IMR-90 (cell line): Measurements from ENCODE around the gene LAMA5. TPM values are rescaled to one million over a fixed set of nuclear protein-coding genes. Genes with fewer than 3 reads are reported as not detected.

Experiments
- ATAC-seq: fragments of 200-7000 bp; cut with Tn5 transposase; 2 replicates; pipeline ENCODE4 v1.9.1; 2020; ENCODE audit warnings: low read depth, mild to moderate bottlenecking, moderate library complexity
- BruUV-seq: library from RNA; stranded (reverse); fragments of 400-500 nt; replicated peaks from 2 replicates; lab custom pipeline; 2021; lab: Mats Ljungman, UMichigan
- CTCF ChIA-PET: fragments of 300-600 bp; formaldehyde crosslinking; extraction: SDS; loops from one replicate; lab custom pipeline; 2021; ENCODE audit warnings: antibody characterized with exemption; lab: Yijun Ruan, JAX
- POLR2A ChIA-PET: fragments of 300-600 bp; sonication (Branson Sonifier 250); formaldehyde crosslinking; loops from one replicate; lab custom pipeline; 2022; ENCODE audit warnings: antibody characterized with exemption; ENCODE audit not compliant: unreplicated experiment; lab: Charles Lee
- DNase-seq: peaks from one replicate; pipeline ENCODE4 v3.0.0; 2013
- H2AFZ ChIP-seq: replicated peaks from 2 replicates; pipeline ENCODE3; 2013; ENCODE audit warnings: low read length, mild to moderate bottlenecking; ENCODE audit not compliant: poor library complexity
- H2AK5ac ChIP-seq: 2 replicates; pipeline ENCODE4 v1.6.1; 2013; ENCODE audit warnings: low read depth, low read length, inconsistent platforms
- H2AK9ac ChIP-seq: replicated peaks from 2 replicates; pipeline ENCODE3; 2013; ENCODE audit warnings: mild to moderate bottlenecking, low read depth, low read length, moderate library complexity; ENCODE audit not compliant: poor library complexity
- H2BK120ac ChIP-seq: 2 replicates; pipeline ENCODE4 v1.6.1; 2013; ENCODE audit warnings: low read depth, low read length, inconsistent platforms
- H2BK15ac ChIP-seq: 3 replicates; pipeline ENCODE4 v1.6.1; 2013; ENCODE audit warnings: low read depth, low read length, inconsistent platforms
- H2BK20ac ChIP-seq: 2 replicates; pipeline ENCODE4 v1.6.1; 2013; ENCODE audit warnings: low read depth, mild to moderate bottlenecking, inconsistent platforms, low read length, moderate library complexity
- H2BK5ac ChIP-seq: 2 replicates; pipeline ENCODE4 v1.6.1; 2013; ENCODE audit warnings: mild to moderate bottlenecking, low read depth, low read length, inconsistent platforms; ENCODE audit not compliant: poor library complexity, severe bottlenecking
- H3K14ac ChIP-seq: replicated peaks from 2 replicates; pipeline ENCODE4 v1.6.1; 2013; ENCODE audit warnings: low read depth, low read length, inconsistent platforms
- H3K18ac ChIP-seq: 2 replicates; pipeline ENCODE4 v1.6.1; 2013; ENCODE audit warnings: low read depth, low read length, control low read depth
- H3K23ac ChIP-seq: 2 replicates; pipeline ENCODE4 v1.6.1; 2013; ENCODE audit warnings: low read depth, low read length, inconsistent platforms
- H3K27ac ChIP-seq: 2 replicates; pipeline ENCODE4 v1.5.1; 2013; ENCODE audit warnings: mild to moderate bottlenecking, control low read depth, low read length; ENCODE audit not compliant: insufficient read depth
- H3K27me3 ChIP-seq: 2 replicates; pipeline ENCODE4 v1.6.1; 2013; ENCODE audit warnings: low read length; ENCODE audit not compliant: control insufficient read depth, insufficient read depth
- H3K36me3 ChIP-seq: 2 replicates; pipeline ENCODE4 v1.6.1; 2013; ENCODE audit warnings: low read length, mixed read lengths; ENCODE audit not compliant: control insufficient read depth, insufficient read depth
- H3K4ac ChIP-seq: 2 replicates; pipeline ENCODE4 v1.6.1; 2013; ENCODE audit warnings: low read depth, low read length, inconsistent platforms
- H3K4me1 ChIP-seq: 2 replicates; pipeline ENCODE4 v1.6.1; 2013; ENCODE audit warnings: low read length, mixed read lengths; ENCODE audit not compliant: control insufficient read depth, insufficient read depth
- H3K4me2 ChIP-seq: 2 replicates; pipeline ENCODE4 v1.6.1; 2013; ENCODE audit warnings: low read depth, mild to moderate bottlenecking, control low read depth, low read length, moderate library complexity
- H3K4me3 ChIP-seq: 2 replicates; pipeline ENCODE4 v1.5.1; 2013; ENCODE audit warnings: low read depth, mild to moderate bottlenecking, control low read depth, low read length, moderate library complexity; ENCODE audit not compliant: insufficient read depth
- H3K56ac ChIP-seq: 2 replicates; pipeline ENCODE4 v1.6.1; 2013; ENCODE audit warnings: low read length, inconsistent platforms; ENCODE audit not compliant: insufficient read depth; ENCODE audit errors: extremely low read depth
- H3K79me1 ChIP-seq, 2 experiments: 2 replicates each; pipeline ENCODE4 v1.6.1; 2013; ENCODE audit warnings: low read length in 2 of 2, inconsistent platforms in 1 of 2, low read depth in 1 of 2
- H3K9ac ChIP-seq: 2 replicates; pipeline ENCODE4 v1.6.1; 2013; ENCODE audit warnings: low read depth, low read length, control low read depth
- H3K9me1 ChIP-seq: 2 replicates; pipeline ENCODE4 v1.6.1; 2013; ENCODE audit warnings: low read length, inconsistent platforms; ENCODE audit not compliant: insufficient read depth
- H3K9me3 ChIP-seq: 2 replicates; pipeline ENCODE4 v1.6.1; 2013; ENCODE audit warnings: low read length; ENCODE audit not compliant: control insufficient read depth, insufficient read depth
- H4K20me1 ChIP-seq: 2 replicates; pipeline ENCODE4 v1.6.1; 2013; ENCODE audit warnings: low read length, inconsistent platforms; ENCODE audit not compliant: insufficient read depth
- H4K5ac ChIP-seq: 2 replicates; pipeline ENCODE4 v1.6.1; 2013; ENCODE audit warnings: mild to moderate bottlenecking, low read depth, low read length, control low read depth
- H4K8ac ChIP-seq, 2 experiments: 2 replicates each; pipeline ENCODE4 v1.6.1; 2013; ENCODE audit warnings: low read depth in 2 of 2, low read length in 2 of 2, control low read depth in 1 of 2, inconsistent platforms in 1 of 2
- H4K91ac ChIP-seq: 2 replicates; pipeline ENCODE4 v1.6.1; 2013; ENCODE audit warnings: low read depth, low read length, inconsistent platforms; ENCODE audit not compliant: insufficient read depth
- BHLHE40 ChIP-seq: fragments of 150-350 bp; IDR thresholded peaks from 2 replicates; pipeline ENCODE4 v1.6.1; 2016; ENCODE audit warnings: mild to moderate bottlenecking, low read depth, low read length
- CEBPB ChIP-seq: IDR thresholded peaks from 2 replicates; pipeline ENCODE4 v1.6.1; 2012; ENCODE audit warnings: low read depth, low read length, improper control_type of control experiment
- CHD1 ChIP-seq: IDR thresholded peaks from 2 replicates; pipeline ENCODE4 v1.6.1; 2012; ENCODE audit warnings: low read depth, low read length, improper control_type of control experiment
- CTCF ChIP-seq: conservative IDR thresholded peaks from 2 replicates; pipeline ENCODE4 v1.5.1; 2012; ENCODE audit warnings: mild to moderate bottlenecking, low read depth, low read length, improper control_type of control experiment
- ELK1 ChIP-seq: fragments of 150-350 bp; IDR thresholded peaks from 2 replicates; pipeline ENCODE4 v1.6.1; 2016; ENCODE audit warnings: low read depth, mild to moderate bottlenecking, low read length, moderate library complexity, borderline replicate concordance
- FOS ChIP-seq: fragments of 150-350 bp; IDR thresholded peaks from 2 replicates; pipeline ENCODE4 v1.6.1; 2016; ENCODE audit warnings: low read depth, low read length
- MAFK ChIP-seq: IDR thresholded peaks from 2 replicates; pipeline ENCODE4 v1.6.1; 2012; ENCODE audit warnings: low read depth, low read length, improper control_type of control experiment
- MAZ ChIP-seq: IDR thresholded peaks from 2 replicates; pipeline ENCODE4 v1.6.1; 2012; ENCODE audit warnings: low read depth, mild to moderate bottlenecking, low read length, improper control_type of control experiment, moderate library complexity, borderline replicate concordance
- MXI1 ChIP-seq: IDR thresholded peaks from 2 replicates; pipeline ENCODE4 v1.6.1; 2012; ENCODE audit warnings: low read depth, mild to moderate bottlenecking, low read length, moderate library complexity, borderline replicate concordance
- NFE2L2 ChIP-seq: fragments of 150-350 bp; IDR thresholded peaks from 2 replicates; pipeline ENCODE4 v1.6.1; 2016; ENCODE audit warnings: low read depth, mild to moderate bottlenecking, low read length
- POLR2A ChIP-seq: IDR thresholded peaks from 2 replicates; pipeline ENCODE4 v1.6.1; 2012; ENCODE audit warnings: mild to moderate bottlenecking, low read depth, low read length
- RAD21 ChIP-seq: IDR thresholded peaks from 2 replicates; pipeline ENCODE4 v1.6.1; 2012; ENCODE audit warnings: low read length, improper control_type of control experiment
- RCOR1 ChIP-seq: IDR thresholded peaks from 2 replicates; pipeline ENCODE4 v1.6.1; 2012; ENCODE audit warnings: mild to moderate bottlenecking, low read length, improper control_type of control experiment; ENCODE audit not compliant: insufficient replicate concordance
- RFX5 ChIP-seq: IDR thresholded peaks from 2 replicates; pipeline ENCODE4 v1.8.0; 2012; ENCODE audit warnings: low read depth, mild to moderate bottlenecking, low read length, moderate library complexity
- SMC3 ChIP-seq: fragments of 150-350 bp; IDR thresholded peaks from 2 replicates; pipeline ENCODE4 v1.6.1; 2016; ENCODE audit warnings: low read depth, mild to moderate bottlenecking, antibody characterized with exemption, low read length, moderate library complexity
- WGBS, 2 experiments: methylation state at CpG; one replicate each; pipeline versions ENCODE4 v1.1.5 to v1.1.7; 2013; ENCODE audit warnings: missing lambda C conversion rate in 2 of 2; ENCODE audit not compliant: insufficient read length in 1 of 2; ENCODE audit errors: extremely low coverage in 2 of 2; 5-methylcytosine and 5-hydroxymethylcytosine counted together
- dilution Hi-C: fragments of 300-500 bp; cut with HindIII; formaldehyde crosslinking; loops from one replicate; pipeline ENCODE4 v1.14.3; 2018; ENCODE audit warnings: low sequenced_read_pairs; ENCODE audit not compliant: unreplicated experiment
- in situ Hi-C: fragments of 300-500 bp; cut with MboI; formaldehyde crosslinking; loops from 3 replicates; pipeline ENCODE4 v1.14.3; 2019; ENCODE audit warnings: low sequenced_read_pairs, inconsistent platforms, mixed read lengths
- intact Hi-C: fragments of 100-400 bp; cut with micrococcal nuclease; formaldehyde crosslinking; loops from 2 replicates; pipeline ENCODE4 v1.10.0; 2022
- polyA plus RNA-seq, 3 experiments: library from polyadenylated mRNA; depleted of rRNA; stranded (reverse); fragments of >200 nt; gene quantifications; 2 replicates each; pipeline ENCODE4 v1.2.3, GENCODE V29; 2012; ENCODE audit warnings: low replicate concordance in 1 of 3
- total RNA-seq: library from RNA; depleted of rRNA; stranded (reverse); fragments of >200 nt; gene quantifications from 2 replicates; pipeline ENCODE4 v1.2.3, GENCODE V29; 2012
- TF ChIP-seq, protein P1 (sequence below): fragments of 150-350 bp; IDR thresholded peaks from 2 replicates; pipeline ENCODE4 v1.6.1; 2017; ENCODE audit warnings: mild to moderate bottlenecking, antibody characterized with exemption, low read length, low read depth

Gene LAMA5
- total and polyA plus RNA-seq, 2 of the 4 experiments (the other 2 are of a cell fraction), result 0.90 to 7.3 TPM

DNA sequence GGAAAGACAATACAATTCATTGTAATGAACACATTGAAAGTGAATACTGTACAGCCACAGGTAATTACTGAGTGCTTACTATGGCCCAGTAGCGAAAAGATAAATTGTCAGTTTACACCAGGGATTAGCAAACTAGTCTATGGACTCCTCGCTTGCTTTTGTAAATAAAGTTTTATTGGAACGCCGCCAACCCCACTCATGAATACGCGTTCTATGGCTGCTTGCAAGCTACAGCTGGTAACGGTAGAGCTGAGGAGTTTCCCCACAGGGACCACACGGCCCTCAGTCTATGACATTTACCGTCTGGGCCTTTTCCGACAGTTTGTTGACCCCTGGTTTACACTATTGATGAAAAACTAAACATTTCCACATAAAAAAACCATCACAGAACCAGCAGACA lies 24.2 kb downstream of the LAMA5 start:
- Histone ChIP-seq H3K4me3 (no peak overlapping the region), H2AK5ac (no peak overlapping the region), H4K91ac (no peak overlapping the region), H3K36me3 (peaks cover 5% of the 10 kb centered on the region; the same call in 1 of the 2 replicates), H4K5ac (no peak overlapping the region), H3K4ac (no peak overlapping the region), H3K9me3 (peaks cover 2% of the 10 kb centered on the region), H2AFZ (no peak overlapping the region), H3K79me1 (no peaks in the 10 kb centered on the region), H2BK5ac (no peak overlapping the region), H3K9ac (no peak overlapping the region), H2AK9ac (no peak overlapping the region), H3K4me2 (no peak overlapping the region), H3K56ac (no peak overlapping the region), H4K8ac (no peak overlapping the region), H2BK15ac (no peak overlapping the region), H3K23ac (no peak overlapping the region), H3K14ac (no peak overlapping the region), H2BK120ac (no peak overlapping the region), H4K20me1 (no peaks in the 10 kb centered on the region), H3K9me1 (peaks cover 2% of the 10 kb centered on the region; the same call in 1 of the 2 replicates), H3K27ac (no peak overlapping the region), H3K18ac (no peak overlapping the region), H2BK20ac (no peak overlapping the region), H3K4me1 (no peaks in the 10 kb centered on the region; the same call in 1 of the 2 replicates), H3K27me3 (no peaks in the 10 kb centered on the region)
- POLR2A ChIA-PET, result no interaction called here
- dilution Hi-C loops (no loop called here), intact Hi-C loops (no loop called here), in situ Hi-C loops (no loop called here)
- peak; percentile 22 for DNase-seq
- WGBS, 2 experiments, result 15% methylated on average over 4 of the region's 10 CpGs; no CpG with 5 or more reads in 1 of the 2 experiments
- TF ChIP-seq SMC3 (no peak), ELK1 (no peak), MXI1 (no peak), MAZ (no peak), MAFK (no peak), RAD21 (no peak), CEBPB (no peak), NFE2L2 (no peak), RCOR1 (no peak), POLR2A (no peak), RFX5 (no peak), BHLHE40 (no peak), FOS (no peak), CTCF (no peak), CHD1 (no peak)
- TF ChIP-seq, protein P1, sequence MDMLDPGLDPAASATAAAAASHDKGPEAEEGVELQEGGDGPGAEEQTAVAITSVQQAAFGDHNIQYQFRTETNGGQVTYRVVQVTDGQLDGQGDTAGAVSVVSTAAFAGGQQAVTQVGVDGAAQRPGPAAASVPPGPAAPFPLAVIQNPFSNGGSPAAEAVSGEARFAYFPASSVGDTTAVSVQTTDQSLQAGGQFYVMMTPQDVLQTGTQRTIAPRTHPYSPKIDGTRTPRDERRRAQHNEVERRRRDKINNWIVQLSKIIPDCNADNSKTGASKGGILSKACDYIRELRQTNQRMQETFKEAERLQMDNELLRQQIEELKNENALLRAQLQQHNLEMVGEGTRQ, result no peak
- no TSS peak for BruUV-seq
- ATAC-seq, result peak; percentile 33
- CTCF ChIA-PET, result interaction anchor here (1.4 kb wide), 1 partner anchor 39 kb away, joined by 6 read pairs; no protein-coding TSS in a partner anchor
